Stimulated activated CD4-positive, alpha-beta T cell treated with anti-CD3 and anti-CD28 coated beads, Interleukin-15, amount 100 ng/mL, for 1 hour (primary cell): ENCODE data around the gene CD8B.
"Not testable (repeated sequence)": the region's sequence is repeated elsewhere in the genome, so short reads cannot be mapped to it uniquely, and the experiment has no call there.

Experiments
- DNase-seq, 2 donors: peaks; one replicate each; pipeline ENCODE4 v3.0.0-alpha.2; 2020; ENCODE audit warnings: low read depth in 1 of 2, low spot score in 1 of 2

Gene CD8B

DNA sequence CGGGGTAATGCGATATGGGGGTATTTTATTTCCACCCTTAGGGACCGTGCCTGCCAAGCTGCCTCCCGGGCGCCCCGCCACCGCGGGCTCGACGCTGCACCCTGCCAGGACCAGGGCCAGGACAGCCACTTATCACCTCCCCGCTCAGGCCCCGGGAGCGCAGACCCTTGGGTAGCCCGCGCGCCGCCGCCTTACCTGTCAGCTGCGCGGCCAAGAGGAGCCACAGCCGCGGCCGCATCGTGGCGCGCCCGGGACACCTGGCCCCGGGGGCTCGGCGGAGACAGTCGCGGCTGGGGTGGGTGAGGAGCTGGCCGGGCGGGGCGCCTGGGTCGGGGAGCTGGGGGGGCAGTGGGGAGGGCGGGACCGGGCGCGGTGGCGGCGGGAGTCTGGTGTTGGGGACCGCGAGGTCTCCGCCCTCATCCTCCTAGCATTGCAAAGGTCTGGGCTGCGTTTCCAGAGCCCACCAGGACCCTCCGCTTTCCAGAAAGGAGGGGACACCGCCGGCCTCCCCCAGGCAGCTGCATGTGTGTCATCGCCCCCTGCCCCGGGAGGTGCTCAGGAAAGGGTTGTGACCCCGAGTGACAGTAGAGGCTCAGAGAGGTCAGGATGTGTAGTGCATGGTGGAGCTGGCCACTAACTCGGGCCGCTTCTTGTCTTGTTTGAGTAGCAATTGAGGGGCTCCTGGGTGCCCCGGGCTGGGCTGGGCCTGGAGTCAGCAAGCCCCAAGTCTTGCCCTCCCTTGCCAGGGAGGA is at the start of gene CD8B:
Gene CD8B, minus strand, starts transcription at position 259 of the 752 bp plus-strand sequence. Its CDS starts 21 bp downstream, at position 238.
- DNase-seq: not testable (repeated sequence)

DNA sequence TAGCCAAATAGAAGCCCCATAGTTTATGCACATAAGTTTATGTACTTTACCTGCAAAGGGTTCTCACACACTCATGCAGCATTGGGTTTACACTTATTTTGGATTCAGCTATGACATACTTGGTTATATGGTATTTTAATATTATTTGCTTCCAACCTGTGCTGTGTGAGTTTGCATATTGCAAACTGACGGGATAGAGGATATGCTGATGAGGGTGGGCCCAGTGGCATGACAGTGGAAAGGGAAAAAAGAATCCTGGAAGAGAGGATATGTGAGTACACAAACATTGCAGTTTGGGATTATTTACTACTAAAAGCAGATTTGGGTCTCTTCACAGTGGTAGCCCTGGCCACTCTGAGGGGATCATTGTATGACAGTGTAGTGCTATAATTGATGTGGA is 44.2 kb upstream of the CD8B start:
- not testable (repeated sequence) for DNase-seq

DNA sequence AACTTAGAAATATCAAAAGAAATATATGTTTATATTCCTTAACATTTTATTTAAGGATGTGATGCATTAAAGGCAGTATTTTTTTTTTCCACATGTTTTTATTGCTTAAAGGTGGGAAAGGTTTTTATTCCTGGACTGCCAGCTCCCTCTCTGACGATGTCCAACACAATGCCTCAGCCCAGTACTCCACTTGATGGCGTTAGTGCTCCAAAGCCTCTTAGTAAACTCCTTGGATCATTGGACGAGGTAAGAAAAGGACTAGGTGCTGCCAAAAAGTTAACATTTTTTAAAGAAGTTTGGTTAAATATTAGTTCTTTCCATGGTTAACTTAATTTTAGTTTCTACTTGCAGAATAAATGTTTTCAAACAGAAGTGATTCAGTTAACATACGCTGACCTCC is 39.0 kb upstream of the CD8B start:
- not testable (repeated sequence) for DNase-seq

DNA sequence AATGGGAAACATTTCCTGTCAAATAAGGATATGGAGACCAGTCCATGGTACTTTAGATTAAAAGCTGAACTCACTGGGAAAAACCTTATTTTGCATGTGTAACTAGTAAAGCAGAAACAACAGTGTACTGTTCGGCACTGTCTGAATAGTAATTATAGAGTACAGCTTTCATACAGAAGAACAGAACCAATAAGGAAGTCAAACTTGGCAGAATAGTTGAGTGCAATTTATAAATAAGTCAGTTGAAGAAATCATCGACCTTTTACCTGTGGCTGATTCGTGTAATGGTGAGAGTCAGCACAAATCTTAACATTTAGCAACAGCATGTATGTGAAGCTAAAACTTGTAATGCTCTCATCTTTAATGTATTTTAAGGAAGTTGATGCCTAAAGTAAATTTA is 24.3 kb upstream of the CD8B start:
- not testable (repeated sequence) for DNase-seq

DNA sequence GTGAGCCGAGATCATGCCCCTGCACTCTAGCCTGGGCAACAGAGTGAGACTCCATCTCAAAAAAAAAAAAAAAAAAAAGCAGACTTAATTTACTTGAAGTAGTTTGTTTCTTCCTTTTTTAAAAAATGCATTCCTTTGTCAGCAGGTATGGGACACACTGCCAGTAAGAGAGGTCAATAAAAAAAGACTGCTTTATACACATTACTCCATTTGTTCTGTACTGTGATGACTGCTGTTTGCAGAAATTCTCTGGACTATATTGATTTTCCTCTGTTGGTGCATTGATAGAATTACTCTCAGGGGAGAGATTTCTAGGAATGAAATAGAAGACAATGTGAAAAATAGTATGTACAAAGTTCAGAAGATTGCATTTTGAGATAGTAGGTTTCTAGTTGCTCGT is 21.2 kb upstream of the CD8B start:
- DNase-seq: not testable (repeated sequence)

DNA sequence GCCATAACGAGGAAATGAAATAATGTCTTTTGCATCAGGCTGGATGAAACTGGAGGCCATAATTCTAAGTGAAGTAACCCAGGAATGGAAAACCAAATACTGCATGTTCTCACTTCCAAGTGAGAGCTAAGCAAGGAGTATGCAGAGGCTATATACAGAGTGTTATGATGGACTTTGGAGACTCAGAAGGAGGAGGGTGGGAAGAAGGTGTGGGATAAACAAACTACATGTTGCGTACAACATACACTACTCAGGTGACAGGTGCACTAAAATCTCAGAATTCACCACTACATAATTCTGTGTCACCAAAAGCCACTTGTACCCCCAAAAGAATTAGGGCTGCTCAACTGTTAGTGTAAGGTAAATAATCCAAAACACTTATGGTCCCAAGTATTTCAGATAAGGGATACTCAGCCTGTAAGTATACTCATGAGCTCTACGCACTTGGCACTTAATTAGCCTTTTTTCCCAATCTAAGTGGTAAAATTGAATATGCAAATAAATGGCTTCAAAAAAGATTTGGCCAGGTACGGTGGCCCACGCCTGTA is 20.5 kb upstream of the CD8B start:
- DNase-seq: not testable (repeated sequence)

DNA sequence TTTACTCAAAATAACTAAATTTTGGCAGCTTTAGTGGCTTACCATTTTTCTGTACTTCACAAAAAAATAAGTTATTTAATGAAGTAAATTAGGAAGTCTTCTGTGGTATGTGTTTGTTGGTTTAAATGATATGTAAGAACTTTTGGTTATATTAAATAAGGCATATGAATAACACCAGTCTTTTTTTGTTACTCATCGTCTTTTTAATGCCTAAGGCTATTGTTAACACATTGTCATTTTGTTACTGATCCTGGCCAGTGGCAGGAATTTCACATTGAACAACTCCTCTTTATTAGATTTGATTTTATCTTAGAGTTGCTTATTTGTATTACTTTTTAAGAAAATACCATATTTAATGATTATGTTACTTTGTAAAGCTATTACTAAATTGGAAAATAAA is 17.3 kb upstream of the CD8B start:
- not testable (repeated sequence) for DNase-seq

DNA sequence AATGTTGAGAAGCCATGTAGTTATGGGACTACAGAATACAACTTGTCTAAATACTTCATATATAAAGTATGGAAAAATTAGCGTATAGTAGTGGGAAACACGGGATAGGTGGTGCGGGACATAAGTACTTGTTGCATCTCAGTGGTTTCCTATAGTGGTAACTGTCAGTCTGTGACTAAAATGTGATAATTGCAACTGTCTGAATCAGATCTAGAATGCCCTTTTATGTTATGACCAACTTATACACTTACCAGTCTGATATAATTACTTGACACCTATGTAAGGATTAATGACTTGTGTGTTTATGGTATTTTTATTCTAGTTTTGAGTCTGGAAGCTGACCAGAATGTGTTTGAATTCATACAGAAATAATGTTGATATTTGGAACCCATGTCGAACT is 9.3 kb upstream of the CD8B start:
- DNase-seq: not testable (repeated sequence)

DNA sequence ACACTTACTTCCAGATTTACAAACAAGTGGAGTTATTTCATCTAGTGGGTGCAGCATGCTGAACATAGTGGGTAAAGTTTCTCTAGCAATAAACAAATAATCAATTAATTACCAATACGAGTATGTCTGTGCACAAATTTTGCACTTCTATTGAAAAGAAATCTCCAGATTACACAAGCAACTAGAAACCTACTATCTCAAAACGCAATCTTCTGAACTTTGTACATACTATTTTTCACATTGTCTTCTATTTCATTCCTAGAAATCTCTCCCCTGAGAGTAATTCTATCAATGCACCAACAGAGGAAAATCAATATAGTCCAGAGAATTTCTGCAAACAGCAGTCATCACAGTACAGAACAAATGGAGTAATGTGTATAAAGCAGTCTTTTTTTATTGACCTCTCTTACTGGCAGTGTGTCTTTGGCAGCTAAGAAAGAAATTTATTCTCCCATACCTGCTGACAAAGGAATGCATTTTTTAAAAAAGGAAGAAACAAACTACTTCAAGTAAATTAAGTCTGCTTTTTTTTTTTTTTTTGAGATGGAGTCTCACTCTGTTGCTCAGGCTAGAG is 7.3 kb upstream of the CD8B start:
- DNase-seq: not testable (repeated sequence)

DNA sequence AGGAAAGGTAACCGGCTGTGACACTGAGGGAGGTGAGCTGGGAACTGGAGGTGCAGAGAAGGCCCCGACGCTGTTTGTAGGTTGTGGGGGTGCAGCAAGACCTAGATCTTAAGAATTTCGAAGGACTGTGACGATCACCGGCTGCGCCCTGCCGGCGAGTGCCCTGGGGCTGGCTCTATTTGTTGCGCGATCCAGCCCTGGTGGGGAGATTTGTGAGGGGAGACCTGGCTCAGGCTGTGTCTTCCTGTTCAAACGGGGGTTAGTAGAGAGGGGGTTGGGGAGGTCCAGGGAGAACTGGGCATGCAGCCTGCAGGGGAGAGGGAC is 656 bp upstream of the CD8B start:
- DNase-seq: not testable (repeated sequence)

DNA sequence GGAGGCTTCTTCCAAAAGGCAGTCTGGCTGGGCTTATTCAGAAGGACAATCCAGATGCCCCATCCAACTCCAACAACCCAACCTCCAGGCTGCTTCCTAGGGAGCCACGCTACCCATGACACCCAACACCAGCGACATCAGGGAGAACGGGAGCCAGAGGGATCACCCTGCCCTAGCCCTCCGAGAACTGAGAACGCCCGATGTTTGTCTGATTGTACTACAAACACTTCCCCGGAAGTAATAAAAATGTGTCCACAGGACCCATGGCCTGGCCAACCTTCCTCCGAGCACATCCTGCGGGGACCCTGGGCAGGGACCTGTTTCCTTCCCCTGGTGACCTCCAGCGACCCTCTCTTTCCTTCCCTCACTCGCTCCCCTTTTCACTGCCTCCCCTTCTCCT is 511 bp downstream of the CD8B start:
- DNase-seq: not testable (repeated sequence)

DNA sequence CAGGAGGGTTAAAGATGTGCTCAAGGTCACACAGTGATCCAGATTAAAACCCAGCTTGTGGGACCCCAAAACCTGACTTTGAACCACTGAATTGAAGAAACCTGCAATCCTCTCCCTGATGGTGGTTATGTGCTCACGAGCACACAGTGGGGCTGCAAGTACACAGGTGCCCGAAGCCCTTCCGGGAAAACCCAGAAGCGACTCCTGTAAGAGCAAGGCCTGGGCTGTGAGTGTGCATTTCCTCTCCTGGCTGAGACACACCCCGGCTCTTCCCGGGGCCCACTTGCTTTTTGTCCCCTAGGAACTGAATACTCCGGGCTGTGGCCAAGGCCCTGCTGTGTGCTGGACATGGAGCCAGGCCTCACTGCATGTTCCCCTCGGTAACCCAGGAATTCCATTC is 1.1 kb downstream of the CD8B start:
- DNase-seq: not testable (repeated sequence)

DNA sequence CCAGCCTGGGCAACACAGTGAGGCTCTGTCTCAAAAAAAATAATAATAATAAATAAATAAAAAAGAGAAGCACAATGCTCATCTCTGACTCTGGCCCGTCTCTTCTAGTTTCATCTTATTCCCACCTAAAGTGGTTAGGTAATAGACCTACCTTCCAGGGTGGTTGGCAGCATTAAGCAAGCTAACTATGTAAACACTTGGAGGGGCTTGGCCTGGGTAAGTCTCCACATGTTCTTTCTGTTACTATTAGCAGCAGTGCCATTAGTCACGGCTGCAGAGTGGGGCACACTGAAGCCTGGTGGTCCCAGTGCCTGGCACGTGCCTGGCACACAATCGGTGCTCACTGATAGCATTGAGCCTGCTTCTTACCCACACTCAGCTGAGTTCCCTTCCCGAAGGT is 4.0 kb downstream of the CD8B start:
- not testable (repeated sequence) for DNase-seq

DNA sequence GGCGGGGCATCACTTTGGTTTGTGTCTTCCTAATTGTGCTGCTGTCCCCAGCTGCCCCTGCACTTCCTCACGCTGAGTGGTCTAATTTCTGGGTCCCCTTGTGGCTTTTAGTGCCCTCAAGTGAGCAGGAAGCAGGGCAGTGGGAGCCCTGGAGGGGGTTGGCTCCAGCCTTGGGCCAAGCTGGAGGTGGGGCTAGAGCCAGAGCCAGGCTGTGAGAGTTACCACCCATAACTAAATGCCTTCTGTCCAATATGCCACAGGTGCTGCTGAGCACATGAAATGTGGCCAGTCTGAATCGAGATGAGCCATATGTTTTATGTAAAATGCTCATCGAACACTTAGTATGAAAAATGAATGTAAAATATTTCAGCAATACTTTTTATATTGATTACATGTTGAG is 5.2 kb downstream of the CD8B start:
- DNase-seq: not testable (repeated sequence)

DNA sequence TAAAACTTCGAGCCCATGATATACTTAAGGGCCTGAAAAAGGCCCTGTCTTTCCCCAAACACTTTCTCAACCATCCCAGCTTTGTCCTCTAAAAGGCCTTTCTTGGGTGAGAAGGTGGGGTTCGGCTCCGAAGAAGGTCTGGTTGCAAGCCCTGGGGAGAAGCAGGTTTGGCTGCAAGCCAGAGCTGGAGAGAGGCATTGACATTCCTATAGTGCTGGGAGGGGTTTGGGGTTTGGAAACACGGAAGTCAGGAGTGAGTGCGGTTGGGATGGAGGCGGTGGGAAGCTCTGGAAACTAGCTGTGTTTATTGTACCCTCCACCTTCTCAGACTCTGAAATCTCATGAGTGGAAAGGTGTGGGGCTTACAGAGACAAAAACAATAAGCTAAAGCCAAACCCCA is 5.7 kb downstream of the CD8B start:
- DNase-seq: not testable (repeated sequence)

DNA sequence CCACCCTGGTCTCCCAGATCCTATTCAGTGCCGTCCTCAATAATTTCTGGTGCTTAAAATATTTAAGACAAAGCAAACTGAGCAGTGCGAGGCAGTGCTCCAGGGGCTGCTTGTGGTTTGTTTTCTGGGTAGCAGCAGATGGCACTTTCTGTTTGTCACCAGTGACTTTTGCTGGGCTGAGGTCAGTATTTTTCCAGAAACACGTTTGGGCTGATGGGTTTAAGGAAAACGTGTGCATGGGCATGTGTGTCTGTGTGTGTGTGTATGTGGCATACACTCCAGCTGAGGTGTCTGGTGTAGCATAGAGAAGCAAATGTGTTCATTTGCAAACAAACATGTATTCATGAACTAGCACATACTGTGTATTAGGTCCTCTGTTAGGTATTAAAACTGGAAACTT is 10.1 kb downstream of the CD8B start:
- DNase-seq: not testable (repeated sequence)

DNA sequence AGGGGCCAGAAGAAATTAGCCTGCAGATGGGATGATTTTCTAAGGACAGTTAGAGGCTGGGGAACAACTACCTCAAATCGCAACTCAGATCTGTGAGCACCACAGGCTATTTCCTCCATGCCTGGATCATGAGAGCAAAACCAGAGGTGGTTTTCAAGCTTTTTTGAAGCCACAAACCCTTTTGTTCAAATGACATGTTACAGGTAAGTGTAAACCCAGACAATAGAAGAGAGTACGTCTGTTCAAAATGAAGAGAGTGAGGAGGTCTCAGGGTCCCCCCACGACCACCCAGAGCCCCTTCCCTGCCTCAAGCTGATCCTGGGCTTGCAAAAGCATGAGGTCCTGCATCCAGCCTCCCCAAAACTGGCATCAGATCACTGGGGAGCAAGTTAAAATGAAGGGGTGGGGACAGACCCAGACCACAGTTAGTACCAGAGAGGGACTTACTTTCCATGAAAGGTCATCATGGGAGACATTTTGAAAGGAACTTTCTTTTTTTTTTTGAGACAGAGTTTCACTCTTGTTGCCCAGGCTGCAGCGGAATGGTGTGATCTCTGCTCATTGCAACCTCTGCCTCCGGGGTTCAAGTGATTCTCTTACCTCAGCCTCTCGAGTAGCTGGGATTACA is 19.0 kb downstream of the CD8B start:
- DNase-seq: not testable (repeated sequence)

DNA sequence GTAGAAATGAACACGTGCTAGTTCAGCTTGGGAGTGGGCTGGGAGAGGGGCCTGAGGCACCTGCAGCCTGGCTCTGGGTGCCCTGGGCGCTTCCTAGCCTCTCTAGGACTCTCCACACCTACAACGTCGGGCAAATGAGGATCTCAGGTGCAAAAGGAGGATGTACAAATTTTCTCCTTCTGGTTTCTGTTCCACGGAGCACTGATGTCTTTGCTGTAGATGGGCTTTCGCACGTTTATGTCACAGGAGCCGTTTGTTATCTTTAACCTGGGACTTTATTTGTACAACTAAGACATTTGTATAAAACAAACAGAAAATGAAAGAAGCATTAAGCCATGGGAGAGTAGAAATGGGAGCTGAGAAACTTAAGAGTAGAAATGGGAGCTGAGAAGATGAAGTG is 20.4 kb downstream of the CD8B start:
- DNase-seq: not testable (repeated sequence)

DNA sequence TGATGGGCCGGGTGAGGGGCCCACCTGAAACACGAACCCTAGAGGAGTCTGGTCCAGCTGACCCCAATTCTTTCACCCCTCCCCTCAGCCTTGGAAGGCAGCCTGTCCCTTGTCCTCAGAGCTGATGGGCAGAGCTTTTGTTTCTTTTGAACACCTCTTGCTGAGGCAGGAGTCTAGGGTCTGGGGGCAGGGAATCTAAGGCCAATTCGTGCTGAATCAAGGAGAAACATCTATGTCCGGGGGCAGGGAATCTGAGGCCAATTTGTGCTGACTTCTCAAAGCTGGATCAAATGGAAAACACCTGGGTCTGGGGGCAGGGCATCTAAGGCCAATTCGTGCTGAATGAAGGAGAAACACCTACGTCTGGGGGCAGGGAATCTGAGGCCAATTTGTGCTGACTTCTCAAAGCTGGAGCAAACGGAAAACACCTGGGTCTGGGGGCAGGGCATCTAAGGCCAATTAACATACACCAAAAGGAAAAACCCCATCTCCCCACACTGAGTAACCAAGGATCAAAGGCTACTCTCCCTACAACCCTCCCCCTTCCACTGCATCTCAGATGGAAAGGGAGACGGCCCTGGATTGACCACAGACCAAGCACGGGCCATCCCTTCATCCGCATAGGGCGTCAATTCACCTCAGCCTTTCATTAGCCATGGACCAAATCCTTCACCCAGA is 21.7 kb downstream of the CD8B start:
- not testable (repeated sequence) for DNase-seq

DNA sequence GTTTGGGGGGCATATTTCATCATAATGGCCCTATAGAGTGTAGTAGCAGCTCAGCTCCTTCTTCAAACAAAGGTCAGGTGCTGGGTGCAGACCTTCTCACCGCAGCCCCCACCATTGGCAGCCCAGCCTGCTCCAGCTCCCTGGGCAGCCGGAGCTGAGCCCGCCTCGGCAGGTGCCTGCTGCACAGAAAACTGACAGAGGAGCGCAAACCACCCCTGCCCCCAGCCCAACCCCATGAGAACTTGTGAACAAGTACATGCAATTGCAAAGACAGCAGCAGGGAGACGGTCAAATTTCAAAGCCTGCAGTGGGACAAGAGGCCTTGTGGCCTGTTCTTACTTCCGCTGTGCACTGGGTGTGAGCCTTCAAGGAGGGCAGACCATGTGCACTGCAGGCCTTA is 22.2 kb downstream of the CD8B start:
- DNase-seq: not testable (repeated sequence)

DNA sequence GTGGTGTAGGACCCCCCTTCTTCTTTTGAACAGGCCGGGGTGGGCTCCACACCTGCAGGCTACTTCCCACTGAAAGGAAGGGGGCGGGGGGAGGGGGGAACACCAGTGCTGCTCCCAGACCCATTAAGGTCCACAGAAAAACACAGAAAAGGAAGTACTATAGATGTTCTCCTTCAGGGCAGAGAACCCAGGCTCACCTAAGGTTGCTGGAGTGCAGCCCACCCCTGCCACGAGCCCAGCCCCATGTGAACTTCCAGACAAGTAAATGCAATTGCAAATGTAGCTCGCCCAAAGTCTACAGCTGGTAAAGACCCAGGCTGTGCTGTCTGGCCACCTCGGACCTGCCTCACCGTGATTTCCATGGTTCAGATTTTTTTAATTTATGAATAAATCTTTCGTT is 24.0 kb downstream of the CD8B start:
- DNase-seq: not testable (repeated sequence)
